Neural progenitor cell (in vitro differentiated cells): Measurements from ENCODE around the gene CDC42BPA. TPM values are rescaled to one million over a fixed set of nuclear protein-coding genes. Genes with fewer than 3 reads are reported as not detected.

Source experiments
- DNase-seq: peaks from one replicate; pipeline ENCODE4 v3.0.0-alpha.2; 2016; ENCODE audit warnings: low spot score
- H2AFZ ChIP-seq: fragments of 200-600 bp; sonication (generic); replicated peaks from 2 replicates; pipeline ENCODE4 v1.6.1; 2016; ENCODE audit warnings: antibody characterized with exemption
- H3F3A ChIP-seq: fragments of 200-600 bp; sonication (generic); 2 replicates; pipeline ENCODE4 v1.6.1; 2016; ENCODE audit warnings: antibody characterized with exemption, low read depth
- H3K27ac ChIP-seq: fragments of 200-600 bp; sonication (generic); 2 replicates; pipeline ENCODE4 v1.5.1; 2016; ENCODE audit warnings: mild to moderate bottlenecking
- H3K27me3 ChIP-seq: fragments of 200-600 bp; sonication (generic); 2 replicates; pipeline ENCODE4 v1.6.1; 2016; ENCODE audit warnings: mild to moderate bottlenecking, moderate library complexity
- H3K36me3 ChIP-seq: fragments of 200-600 bp; sonication (generic); 2 replicates; pipeline ENCODE4 v1.5.1; 2016
- H3K4me1 ChIP-seq: fragments of 200-600 bp; sonication (generic); 2 replicates; pipeline ENCODE4 v1.6.1; 2016; ENCODE audit warnings: mixed run types
- H3K4me2 ChIP-seq: fragments of 200-600 bp; sonication (generic); 2 replicates; pipeline ENCODE4 v1.6.1; 2016
- H3K4me3 ChIP-seq: fragments of 200-600 bp; sonication (generic); 2 replicates; pipeline ENCODE4 v1.5.1; 2016
- H3K79me2 ChIP-seq: fragments of 200-600 bp; sonication (generic); 2 replicates; pipeline ENCODE4 v1.6.1; 2016; ENCODE audit warnings: low read depth
- H3K9ac ChIP-seq: fragments of 200-600 bp; sonication (generic); 2 replicates; pipeline ENCODE4 v1.6.1; 2016
- H3K9me3 ChIP-seq: fragments of 200-600 bp; sonication (generic); 2 replicates; pipeline ENCODE4 v1.5.1; 2016; ENCODE audit warnings: low read depth
- H4K20me1 ChIP-seq: fragments of 200-600 bp; sonication (generic); 2 replicates; pipeline ENCODE4 v1.6.1; 2016; ENCODE audit warnings: low read depth
- H3K27ac Mint-ChIP-seq: 3 replicates; pipeline ENCODE4 v1.8.0; 2021; ENCODE audit warnings: mixed read lengths
- H3K27me3 Mint-ChIP-seq: 2 replicates; pipeline ENCODE4 v1.8.0; 2022; ENCODE audit warnings: low read depth, mild to moderate bottlenecking, inconsistent platforms, moderate library complexity, mixed read lengths; ENCODE audit not compliant: insufficient read depth
- H3K36me3 Mint-ChIP-seq: 3 replicates; pipeline ENCODE4 v1.8.0; 2021; ENCODE audit warnings: mixed read lengths
- H3K4me1 Mint-ChIP-seq: 3 replicates; pipeline ENCODE4 v1.8.0; 2021; ENCODE audit warnings: mixed read lengths
- H3K4me3 Mint-ChIP-seq: 3 replicates; pipeline ENCODE4 v1.8.0; 2021; ENCODE audit warnings: mild to moderate bottlenecking, moderate library complexity, mixed read lengths
- H3K9me3 Mint-ChIP-seq: 3 replicates; pipeline ENCODE4 v1.8.0; 2020; ENCODE audit warnings: mixed read lengths
- EZH2 ChIP-seq: fragments of 200-600 bp; sonication (generic); IDR thresholded peaks from 2 replicates; pipeline ENCODE4 v1.6.1; 2017; ENCODE audit warnings: antibody characterized with exemption, mild to moderate bottlenecking, moderate library complexity
- EZH2phosphoT487 ChIP-seq: fragments of 200-600 bp; sonication (generic); IDR thresholded peaks from 2 replicates; pipeline ENCODE4 v1.6.1; 2017; ENCODE audit warnings: antibody characterized with exemption
- total RNA-seq: library from RNA; depleted of rRNA; stranded (reverse); fragments of >200 nt; gene quantifications from 2 replicates; pipeline ENCODE4 v1.2.3, GENCODE V29; 2015; ENCODE audit warnings: low replicate concordance
- TF ChIP-seq, protein P1 (sequence below): fragments of 200-600 bp; sonication (generic); IDR thresholded peaks from 2 replicates; pipeline ENCODE4 v1.5.1; 2017; ENCODE audit warnings: antibody characterized with exemption, mild to moderate bottlenecking

The CDC42BPA gene
- total RNA-seq, 1 donor from 2014 or later, result 54.7 TPM

DNA sequence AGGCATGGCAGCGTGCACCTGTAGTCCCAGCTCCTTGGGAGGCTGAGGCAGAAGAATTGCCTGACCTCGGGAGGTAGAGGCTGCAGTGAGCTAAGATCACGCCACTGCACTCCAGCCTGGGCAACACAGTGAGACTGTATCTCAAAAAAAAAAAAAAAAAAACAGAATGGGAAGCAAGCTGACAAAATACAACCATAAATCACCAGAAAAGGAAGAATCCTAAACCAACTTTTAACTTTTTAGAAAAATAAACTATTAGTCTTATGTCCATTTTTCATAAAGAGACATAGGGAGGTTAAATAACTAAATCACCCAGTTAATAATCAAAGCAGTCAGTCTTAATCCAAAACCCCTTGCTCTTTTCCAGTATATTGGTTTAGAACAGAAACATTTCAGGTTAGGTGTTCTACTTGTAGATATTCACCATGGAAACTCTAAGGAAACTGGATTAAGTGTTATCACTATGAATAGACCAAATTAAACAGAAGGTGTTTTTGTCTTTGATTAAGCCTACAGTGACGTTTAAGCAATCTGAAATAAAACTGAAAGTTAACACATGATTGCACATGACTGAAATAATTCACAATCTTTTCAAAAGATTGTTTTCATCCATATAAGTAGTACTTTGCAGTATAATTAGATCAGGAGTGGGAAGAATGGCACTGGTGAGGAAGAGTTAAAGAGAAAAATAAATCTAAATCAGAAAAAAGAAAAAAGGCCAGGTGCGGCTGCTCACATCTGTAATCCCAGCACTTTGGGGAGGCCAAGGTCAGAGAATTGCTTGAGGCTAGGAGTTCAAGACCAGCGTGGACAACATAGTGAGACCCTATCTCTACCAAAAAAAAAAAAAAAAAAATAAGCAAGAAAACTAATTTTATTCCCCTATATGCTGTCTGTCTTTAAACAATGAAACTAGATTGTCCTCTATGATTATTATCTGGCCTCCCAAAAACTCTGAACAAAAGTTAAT is 9.6 kb downstream of the CDC42BPA start:
- TF ChIP-seq EZH2phosphoT487 (no peak), EZH2 (no peak)
- TF ChIP-seq, protein P1, sequence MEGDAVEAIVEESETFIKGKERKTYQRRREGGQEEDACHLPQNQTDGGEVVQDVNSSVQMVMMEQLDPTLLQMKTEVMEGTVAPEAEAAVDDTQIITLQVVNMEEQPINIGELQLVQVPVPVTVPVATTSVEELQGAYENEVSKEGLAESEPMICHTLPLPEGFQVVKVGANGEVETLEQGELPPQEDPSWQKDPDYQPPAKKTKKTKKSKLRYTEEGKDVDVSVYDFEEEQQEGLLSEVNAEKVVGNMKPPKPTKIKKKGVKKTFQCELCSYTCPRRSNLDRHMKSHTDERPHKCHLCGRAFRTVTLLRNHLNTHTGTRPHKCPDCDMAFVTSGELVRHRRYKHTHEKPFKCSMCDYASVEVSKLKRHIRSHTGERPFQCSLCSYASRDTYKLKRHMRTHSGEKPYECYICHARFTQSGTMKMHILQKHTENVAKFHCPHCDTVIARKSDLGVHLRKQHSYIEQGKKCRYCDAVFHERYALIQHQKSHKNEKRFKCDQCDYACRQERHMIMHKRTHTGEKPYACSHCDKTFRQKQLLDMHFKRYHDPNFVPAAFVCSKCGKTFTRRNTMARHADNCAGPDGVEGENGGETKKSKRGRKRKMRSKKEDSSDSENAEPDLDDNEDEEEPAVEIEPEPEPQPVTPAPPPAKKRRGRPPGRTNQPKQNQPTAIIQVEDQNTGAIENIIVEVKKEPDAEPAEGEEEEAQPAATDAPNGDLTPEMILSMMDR, result no peak
- Histone ChIP-seq H3K9ac (no peak overlapping the region), H3K36me3 (no peaks in the 10 kb centered on the region), H2AFZ (no peak overlapping the region), H3K79me2 (peaks cover 98% of the 10 kb centered on the region), H3K4me3 (no peak overlapping the region), H4K20me1 (peaks cover 29% of the 10 kb centered on the region), H3K4me2 (no peak overlapping the region), H3K9me3 (no peaks in the 10 kb centered on the region), H3K27ac (no peak overlapping the region), H3K27me3 (no peaks in the 10 kb centered on the region), H3K4me1 (no peaks in the 10 kb centered on the region), H3F3A (no peaks in the 10 kb centered on the region)
- H3K27ac Mint-ChIP-seq, result no peak overlapping the region
- peaks cover 3% of the 10 kb centered on the region for H3K4me1 Mint-ChIP-seq
- no peak for DNase-seq
- H3K27me3 Mint-ChIP-seq, result no peaks in the 10 kb centered on the region
- H3K9me3 Mint-ChIP-seq, result peaks cover 9% of the 10 kb centered on the region
- no peak overlapping the region for H3K4me3 Mint-ChIP-seq
- peaks cover 24% of the 10 kb centered on the region for H3K36me3 Mint-ChIP-seq

DNA sequence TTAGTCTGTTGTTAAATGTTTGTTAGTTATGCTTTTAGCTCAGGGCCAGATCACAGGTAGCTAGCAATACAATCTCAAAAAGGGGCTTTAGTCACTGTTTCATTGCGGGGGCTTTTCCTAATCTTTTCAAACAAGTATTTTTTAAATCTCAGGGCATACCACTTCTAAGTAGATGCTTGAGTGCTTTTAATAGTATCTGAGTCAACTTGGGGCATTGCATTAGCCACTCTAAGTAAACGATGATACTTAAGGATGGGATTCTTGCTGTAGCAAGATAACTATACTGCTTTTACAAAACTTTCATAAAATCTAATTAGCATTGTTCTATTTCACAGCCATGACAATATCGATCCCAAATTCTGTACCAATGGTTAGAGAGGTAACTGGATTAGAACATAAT is 11.6 kb downstream of the CDC42BPA start:
- no peaks in the 10 kb centered on the region for H3K27me3 ChIP-seq
- no peaks in the 10 kb centered on the region for H3K4me1 ChIP-seq
- H4K20me1 ChIP-seq, result peaks cover 18% of the 10 kb centered on the region
- H3K9ac ChIP-seq, result no peak overlapping the region
- H3K4me3 ChIP-seq, result no peak overlapping the region
- peaks cover 98% of the 10 kb centered on the region for H3K79me2 ChIP-seq
- no peak overlapping the region for H3K4me3 Mint-ChIP-seq
- no peak overlapping the region for H2AFZ ChIP-seq
- DNase-seq, result no peak
- no peaks in the 10 kb centered on the region for H3K9me3 ChIP-seq
- H3F3A ChIP-seq, result no peaks in the 10 kb centered on the region
- H3K4me2 ChIP-seq, result no peak overlapping the region
- H3K4me1 Mint-ChIP-seq, result peaks cover 3% of the 10 kb centered on the region
- H3K36me3 Mint-ChIP-seq, result peaks cover 20% of the 10 kb centered on the region
- no peak overlapping the region for H3K27ac Mint-ChIP-seq
- H3K27ac ChIP-seq, result no peak overlapping the region
- H3K9me3 Mint-ChIP-seq, result peaks cover 9% of the 10 kb centered on the region
- TF ChIP-seq, protein P1, result no peak
- TF ChIP-seq EZH2phosphoT487 (no peak), EZH2 (no peak)
- H3K27me3 Mint-ChIP-seq, result no peaks in the 10 kb centered on the region
- H3K36me3 ChIP-seq, result no peaks in the 10 kb centered on the region

DNA sequence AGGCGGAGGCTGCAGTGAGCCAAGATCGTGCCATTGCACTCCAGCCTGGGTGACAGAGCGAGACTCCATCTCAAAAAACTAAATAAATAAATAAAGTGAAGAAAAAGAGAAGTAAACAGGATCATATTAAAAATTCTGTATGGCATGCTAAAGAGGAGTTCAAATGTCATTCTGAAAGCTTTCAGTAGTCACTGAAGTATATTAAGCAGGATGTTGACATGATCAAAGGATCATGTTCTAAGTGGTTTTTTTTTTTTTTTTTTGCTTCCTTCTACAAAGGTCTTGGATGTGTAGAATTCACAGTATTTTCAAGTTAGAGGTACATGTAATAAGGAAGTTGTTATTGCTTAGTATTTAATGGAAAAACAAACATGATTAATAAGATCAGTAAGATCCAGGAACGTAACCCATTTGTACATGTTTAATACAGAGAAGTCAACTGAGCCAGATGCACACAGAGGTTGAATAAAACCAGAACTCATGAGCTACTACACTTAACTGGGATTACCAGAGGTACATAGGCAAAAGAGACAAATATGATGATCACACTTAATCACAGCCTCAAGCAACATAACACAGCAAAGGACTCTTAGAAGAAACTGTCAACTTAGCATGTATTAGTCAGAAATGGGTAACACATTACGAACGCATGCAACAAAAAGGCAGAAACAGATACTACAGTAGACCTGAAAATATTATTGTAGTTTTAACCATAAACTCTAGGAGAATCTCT is 12.2 kb downstream of the CDC42BPA start:
- peaks cover 3% of the 10 kb centered on the region for H3K4me1 Mint-ChIP-seq
- Histone ChIP-seq H3K4me1 (no peaks in the 10 kb centered on the region), H3F3A (no peaks in the 10 kb centered on the region), H3K9ac (no peak overlapping the region), H3K27ac (no peak overlapping the region), H4K20me1 (peaks cover 18% of the 10 kb centered on the region), H3K9me3 (no peaks in the 10 kb centered on the region), H3K4me2 (no peak overlapping the region), H3K4me3 (no peak overlapping the region), H3K79me2 (peaks cover 96% of the 10 kb centered on the region), H3K36me3 (no peaks in the 10 kb centered on the region), H3K27me3 (no peaks in the 10 kb centered on the region), H2AFZ (no peak overlapping the region)
- TF ChIP-seq EZH2phosphoT487 (no peak), EZH2 (no peak)
- TF ChIP-seq, protein P1, result no peak
- no peaks in the 10 kb centered on the region for H3K27me3 Mint-ChIP-seq
- no peak overlapping the region for H3K27ac Mint-ChIP-seq
- H3K36me3 Mint-ChIP-seq, result peaks cover 19% of the 10 kb centered on the region
- H3K4me3 Mint-ChIP-seq, result no peak overlapping the region
- H3K9me3 Mint-ChIP-seq, result peaks cover 9% of the 10 kb centered on the region
- DNase-seq, result no peak
